HepG2 (cell line): ENCODE data around the gene SLC25A10. TPM values are rescaled to one million over a fixed set of nuclear protein-coding genes. Genes with fewer than 3 reads are reported as not detected.

Source experiments
- AGO1 ChIP-seq: fragments of 200-400 bp; formaldehyde crosslinking; IDR thresholded peaks from 2 replicates; pipeline ENCODE4 v1.6.1; 2017; ENCODE audit warnings: mild to moderate bottlenecking, low read depth, low read length, moderate library complexity; ENCODE audit not compliant: poor library complexity, severe bottlenecking
- CC2D1A ChIP-seq: sonication (generic); formaldehyde crosslinking; IDR thresholded peaks from 2 replicates; pipeline ENCODE4 v1.8.1; 2023; ENCODE audit warnings: mild to moderate bottlenecking, missing genetic modification reagents
- PAF1 ChIP-seq: IDR thresholded peaks from 2 replicates; pipeline ENCODE4 v1.6.1; 2016; ENCODE audit warnings: missing genetic modification reagents, missing compliant biosample characterization
- PRDM10 ChIP-seq: sonication (generic); formaldehyde crosslinking; IDR thresholded peaks from 2 replicates; pipeline ENCODE4 v1.4.0; 2020; ENCODE audit warnings: low read depth, missing genetic modification reagents
- SNAI1 ChIP-seq: sonication (generic); formaldehyde crosslinking; IDR thresholded peaks from 2 replicates; pipeline ENCODE4 v1.5.0; 2020; ENCODE audit warnings: mild to moderate bottlenecking, missing genetic modification reagents, borderline replicate concordance
- SNAPC2 ChIP-seq: sonication (generic); formaldehyde crosslinking; IDR thresholded peaks from 2 replicates; pipeline ENCODE4 v1.8.1; 2022; ENCODE audit warnings: mild to moderate bottlenecking, missing genetic modification reagents
- SUZ12 ChIP-seq: fragments of 150-350 bp; IDR thresholded peaks from 2 replicates; pipeline ENCODE4 v1.6.1; 2014; ENCODE audit warnings: low read depth, low read length
- ZSCAN31 ChIP-seq: sonication (generic); formaldehyde crosslinking; IDR thresholded peaks from 2 replicates; pipeline ENCODE4 v1.5.0; 2020; ENCODE audit warnings: low read depth, mild to moderate bottlenecking, missing genetic modification reagents
- polyA plus RNA-seq, 8 experiments: library from polyadenylated mRNA; depleted of rRNA in 3 of 8; stranded (reverse) in 7 of 8; unstranded in 1 of 8; fragments of >200 nt; fragmentation: Illumina TruSeq in 4 of 8; extraction: Trizol in 4 of 8; gene quantifications; 2 replicates each; pipeline versions ENCODE4 v1.2.1 to v1.2.3, GENCODE V29; 2011 to 2016; ENCODE audit warnings: low read depth in 4 of 8, missing spikeins in 1 of 8, mixed read lengths in 1 of 8; ENCODE audit not compliant: insufficient read depth in 1 of 8
- total RNA-seq, 5 experiments: library from RNA; depleted of rRNA; stranded (reverse); fragments of >200 nt; fragmentation: Illumina TruSeq; extraction: Trizol; gene quantifications; 2 replicates each; pipeline ENCODE4 v1.2.3, GENCODE V29; 2016; ENCODE audit warnings: low read depth in 1 of 5
- TF ChIP-seq, protein P1 (sequence below), 2 experiments: sonication (generic) in 1 of 2; formaldehyde crosslinking in 1 of 2; IDR thresholded peaks; 2 replicates each; pipeline versions ENCODE4 v1.4.0 to v1.6.1; 2018 to 2020; ENCODE audit warnings: missing genetic modification reagents in 2 of 2, borderline replicate concordance in 1 of 2, low read depth in 1 of 2, mild to moderate bottlenecking in 1 of 2, missing biosample characterization in 1 of 2
- TF ChIP-seq, protein P2 (sequence below): sonication (generic); formaldehyde crosslinking; conservative IDR thresholded peaks from 2 replicates; pipeline ENCODE4 v1.8.0; 2022; ENCODE audit warnings: mild to moderate bottlenecking, moderate library complexity, missing genetic modification reagents
- TF ChIP-seq, protein P3 (sequence below): sonication (generic); formaldehyde crosslinking; conservative IDR thresholded peaks from 2 replicates; pipeline ENCODE4 v1.4.0; 2020; ENCODE audit warnings: missing genetic modification reagents
- TF ChIP-seq, protein P4 (sequence below): sonication (generic); formaldehyde crosslinking; IDR thresholded peaks from 2 replicates; pipeline ENCODE4 v1.4.0; 2020; ENCODE audit warnings: missing genetic modification reagents, borderline replicate concordance

Gene SLC25A10
- total and polyA plus RNA-seq, 2 of the 13 experiments (the other 11 are each of a cell fraction or from before 2014, with no cell fraction given): 46.5 to 140 TPM

- TF ChIP-seq SNAI1 (0 out of 2 replicates have a peak, but pooled peaks have one; percentile 61), SNAPC2 (CRISPR knock-in tag) (no peak), SUZ12 (no peak), CC2D1A (CRISPR knock-in tag) (no peak), AGO1 (peak; percentile 90), PRDM10 (peak; percentile 50; the same call in 1 of the 2 replicates), ZSCAN31 (CRISPR knock-in tag) (no peak), PAF1 (CRISPR knock-in tag) (peak; percentile 94)
- TF ChIP-seq, protein P1, sequence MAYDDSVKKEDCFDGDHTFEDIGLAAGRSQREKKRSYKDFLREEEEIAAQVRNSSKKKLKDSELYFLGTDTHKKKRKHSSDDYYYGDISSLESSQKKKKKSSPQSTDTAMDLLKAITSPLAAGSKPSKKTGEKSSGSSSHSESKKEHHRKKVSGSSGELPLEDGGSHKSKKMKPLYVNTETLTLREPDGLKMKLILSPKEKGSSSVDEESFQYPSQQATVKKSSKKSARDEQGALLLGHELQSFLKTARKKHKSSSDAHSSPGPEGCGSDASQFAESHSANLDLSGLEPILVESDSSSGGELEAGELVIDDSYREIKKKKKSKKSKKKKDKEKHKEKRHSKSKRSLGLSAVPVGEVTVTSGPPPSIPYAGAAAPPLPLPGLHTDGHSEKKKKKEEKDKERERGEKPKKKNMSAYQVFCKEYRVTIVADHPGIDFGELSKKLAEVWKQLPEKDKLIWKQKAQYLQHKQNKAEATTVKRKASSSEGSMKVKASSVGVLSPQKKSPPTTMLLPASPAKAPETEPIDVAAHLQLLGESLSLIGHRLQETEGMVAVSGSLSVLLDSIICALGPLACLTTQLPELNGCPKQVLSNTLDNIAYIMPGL (CRISPR knock-in tag; IDR thresholded peaks at IDR 0.05; ENCODE audit: borderline replicate concordance in 1 of 2, low read depth in 1 of 2): peak in 1 of 2 experiments; percentile 29; a peak in 1 of 4 replicates
- TF ChIP-seq, protein P2, sequence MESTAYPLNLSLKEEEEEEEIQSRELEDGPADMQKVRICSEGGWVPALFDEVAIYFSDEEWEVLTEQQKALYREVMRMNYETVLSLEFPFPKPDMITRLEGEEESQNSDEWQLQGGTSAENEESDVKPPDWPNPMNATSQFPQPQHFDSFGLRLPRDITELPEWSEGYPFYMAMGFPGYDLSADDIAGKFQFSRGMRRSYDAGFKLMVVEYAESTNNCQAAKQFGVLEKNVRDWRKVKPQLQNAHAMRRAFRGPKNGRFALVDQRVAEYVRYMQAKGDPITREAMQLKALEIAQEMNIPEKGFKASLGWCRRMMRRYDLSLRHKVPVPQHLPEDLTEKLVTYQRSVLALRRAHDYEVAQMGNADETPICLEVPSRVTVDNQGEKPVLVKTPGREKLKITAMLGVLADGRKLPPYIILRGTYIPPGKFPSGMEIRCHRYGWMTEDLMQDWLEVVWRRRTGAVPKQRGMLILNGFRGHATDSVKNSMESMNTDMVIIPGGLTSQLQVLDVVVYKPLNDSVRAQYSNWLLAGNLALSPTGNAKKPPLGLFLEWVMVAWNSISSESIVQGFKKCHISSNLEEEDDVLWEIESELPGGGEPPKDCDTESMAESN: 0 out of 2 replicates have a peak, but pooled peaks have one; percentile 56
- TF ChIP-seq, protein P3, sequence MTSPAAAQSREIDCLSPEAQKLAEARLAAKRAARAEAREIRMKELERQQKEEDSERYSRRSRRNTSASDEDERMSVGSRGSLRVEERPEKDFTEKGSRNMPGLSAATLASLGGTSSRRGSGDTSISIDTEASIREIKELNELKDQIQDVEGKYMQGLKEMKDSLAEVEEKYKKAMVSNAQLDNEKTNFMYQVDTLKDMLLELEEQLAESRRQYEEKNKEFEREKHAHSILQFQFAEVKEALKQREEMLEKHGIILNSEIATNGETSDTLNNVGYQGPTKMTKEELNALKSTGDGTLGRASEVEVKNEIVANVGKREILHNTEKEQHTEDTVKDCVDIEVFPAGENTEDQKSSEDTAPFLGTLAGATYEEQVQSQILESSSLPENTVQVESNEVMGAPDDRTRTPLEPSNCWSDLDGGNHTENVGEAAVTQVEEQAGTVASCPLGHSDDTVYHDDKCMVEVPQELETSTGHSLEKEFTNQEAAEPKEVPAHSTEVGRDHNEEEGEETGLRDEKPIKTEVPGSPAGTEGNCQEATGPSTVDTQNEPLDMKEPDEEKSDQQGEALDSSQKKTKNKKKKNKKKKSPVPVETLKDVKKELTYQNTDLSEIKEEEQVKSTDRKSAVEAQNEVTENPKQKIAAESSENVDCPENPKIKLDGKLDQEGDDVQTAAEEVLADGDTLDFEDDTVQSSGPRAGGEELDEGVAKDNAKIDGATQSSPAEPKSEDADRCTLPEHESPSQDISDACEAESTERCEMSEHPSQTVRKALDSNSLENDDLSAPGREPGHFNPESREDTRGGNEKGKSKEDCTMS (CRISPR knock-in tag): no peak
- TF ChIP-seq, protein P4, sequence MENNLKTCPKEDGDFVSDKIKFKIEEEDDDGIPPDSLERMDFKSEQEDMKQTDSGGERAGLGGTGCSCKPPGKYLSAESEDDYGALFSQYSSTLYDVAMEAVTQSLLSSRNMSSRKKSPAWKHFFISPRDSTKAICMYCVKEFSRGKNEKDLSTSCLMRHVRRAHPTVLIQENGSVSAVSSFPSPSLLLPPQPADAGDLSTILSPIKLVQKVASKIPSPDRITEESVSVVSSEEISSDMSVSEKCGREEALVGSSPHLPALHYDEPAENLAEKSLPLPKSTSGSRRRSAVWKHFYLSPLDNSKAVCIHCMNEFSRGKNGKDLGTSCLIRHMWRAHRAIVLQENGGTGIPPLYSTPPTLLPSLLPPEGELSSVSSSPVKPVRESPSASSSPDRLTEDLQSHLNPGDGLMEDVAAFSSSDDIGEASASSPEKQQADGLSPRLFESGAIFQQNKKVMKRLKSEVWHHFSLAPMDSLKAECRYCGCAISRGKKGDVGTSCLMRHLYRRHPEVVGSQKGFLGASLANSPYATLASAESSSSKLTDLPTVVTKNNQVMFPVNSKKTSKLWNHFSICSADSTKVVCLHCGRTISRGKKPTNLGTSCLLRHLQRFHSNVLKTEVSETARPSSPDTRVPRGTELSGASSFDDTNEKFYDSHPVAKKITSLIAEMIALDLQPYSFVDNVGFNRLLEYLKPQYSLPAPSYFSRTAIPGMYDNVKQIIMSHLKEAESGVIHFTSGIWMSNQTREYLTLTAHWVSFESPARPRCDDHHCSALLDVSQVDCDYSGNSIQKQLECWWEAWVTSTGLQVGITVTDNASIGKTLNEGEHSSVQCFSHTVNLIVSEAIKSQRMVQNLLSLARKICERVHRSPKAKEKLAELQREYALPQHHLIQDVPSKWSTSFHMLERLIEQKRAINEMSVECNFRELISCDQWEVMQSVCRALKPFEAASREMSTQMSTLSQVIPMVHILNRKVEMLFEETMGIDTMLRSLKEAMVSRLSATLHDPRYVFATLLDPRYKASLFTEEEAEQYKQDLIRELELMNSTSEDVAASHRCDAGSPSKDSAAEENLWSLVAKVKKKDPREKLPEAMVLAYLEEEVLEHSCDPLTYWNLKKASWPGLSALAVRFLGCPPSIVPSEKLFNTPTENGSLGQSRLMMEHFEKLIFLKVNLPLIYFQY (CRISPR knock-in tag): no peak
Measured at GRCh38 chr17:81710514-81711308, 1.4 kb upstream of the SLC25A10 start (continued).
